Stomach (tissue), 9 donors: ENCODE results near the gene PRKX. TPM values are rescaled to one million over a fixed set of nuclear protein-coding genes. Genes with fewer than 3 reads are reported as not detected.
A peak's percentile ranks its signal among the peaks of the same experiment; 100 is the strongest.

Source experiments
- DNase-seq, 2 donors: peaks; one replicate each; pipeline versions ENCODE4 v3.0.0 to v3.0.0-alpha.2; 2013 to 2019
- H3K27ac ChIP-seq, 5 donors: fragments of 200-600 bp in 4 of 5; sonication (generic) in 4 of 5; one replicate each; pipeline ENCODE4 v1.5.1; 2013 to 2019; ENCODE audit warnings: mild to moderate bottlenecking in 1 of 5, moderate library complexity in 1 of 5
- H3K27me3 ChIP-seq, 3 donors: fragments of 200-600 bp; sonication (generic); one replicate each; pipeline ENCODE4 v1.5.1; 2017 to 2019; ENCODE audit warnings: mixed run types in 1 of 3
- H3K36me3 ChIP-seq, 4 donors: fragments of 200-600 bp; sonication (generic); 1 replicate in 3 of 4; 2 replicates in 1 of 4; pipeline ENCODE4 v1.5.1; 2016 to 2019
- H3K4me1 ChIP-seq, 4 donors: fragments of 200-600 bp; sonication (generic); one replicate each; pipeline ENCODE4 v1.5.1; 2016 to 2019
- H3K4me3 ChIP-seq, 4 donors: fragments of 200-600 bp; sonication (generic) in 3 of 4; one replicate each; pipeline ENCODE4 v1.5.1; 2016 to 2019; ENCODE audit warnings: mild to moderate bottlenecking in 1 of 4
- H3K9me3 ChIP-seq, 4 donors: fragments of 200-600 bp; sonication (generic); one replicate each; pipeline ENCODE4 v1.5.1; 2016 to 2019
- EP300 ChIP-seq: sonication (generic); formaldehyde crosslinking; IDR thresholded peaks from one replicate; pipeline ENCODE4 v1.6.1; 2017; ENCODE audit warnings: antibody characterized with exemption
- POLR2A ChIP-seq, 4 donors: fragments of 450-650 bp; IDR thresholded peaks; one replicate each; pipeline ENCODE4 v1.6.1; 2016; ENCODE audit warnings: antibody characterized with exemption in 4 of 4, control low read depth in 2 of 4, mild to moderate bottlenecking in 1 of 4, moderate library complexity in 1 of 4
- POLR2AphosphoS5 ChIP-seq, 3 donors: sonication (generic); formaldehyde crosslinking; IDR thresholded peaks; one replicate each; pipeline ENCODE4 v1.6.1; 2016; ENCODE audit warnings: antibody characterized with exemption in 3 of 3
- WGBS, 5 donors: extraction: QIAGEN DNeasy Blood & Tissue Kit in 3 of 5; methylation state at CpG; one replicate each; pipeline versions ENCODE4 v1.1.5 to v1.1.7; 2013 to 2018; 5-methylcytosine and 5-hydroxymethylcytosine counted together
- intact Hi-C: fragments of 100-400 bp; cut with DNase I; formaldehyde crosslinking; loops from one replicate; pipeline ENCODE4 v1.15.1; 2023; ENCODE audit warnings: low total_unique reads
- polyA plus RNA-seq, 3 donors: library from polyadenylated mRNA; stranded (reverse); fragments of 200-250 nt; gene quantifications; one replicate each; pipeline ENCODE4 v1.2.3, GENCODE V29; 2013
- total RNA-seq, 5 donors: library from RNA; depleted of rRNA; stranded (reverse); fragments of >200 nt; gene quantifications; one replicate each; pipeline versions ENCODE4 v1.1.0 to v1.2.3, GENCODE V29; 2014 to 2016
- TF ChIP-seq, protein P1 (sequence below), 7 experiments: fragments of 450-650 bp in 4 of 7; fragments of 200-600 bp in 3 of 7; sonication (generic) in 3 of 7; IDR thresholded peaks; one replicate each; pipeline ENCODE4 v1.5.1; 2016 to 2019; ENCODE audit warnings: antibody characterized with exemption in 7 of 7, control low read depth in 2 of 7, mild to moderate bottlenecking in 1 of 7
- donor health status: healthy with polysubstance abuse.
- donor health status: Bipolar disorder and iron deficiency.
- donor health status: healthy.

The PRKX gene
- total and polyA plus RNA-seq, 8 donors, result 2.4 to 56.5 (median 8.7) TPM

DNA sequence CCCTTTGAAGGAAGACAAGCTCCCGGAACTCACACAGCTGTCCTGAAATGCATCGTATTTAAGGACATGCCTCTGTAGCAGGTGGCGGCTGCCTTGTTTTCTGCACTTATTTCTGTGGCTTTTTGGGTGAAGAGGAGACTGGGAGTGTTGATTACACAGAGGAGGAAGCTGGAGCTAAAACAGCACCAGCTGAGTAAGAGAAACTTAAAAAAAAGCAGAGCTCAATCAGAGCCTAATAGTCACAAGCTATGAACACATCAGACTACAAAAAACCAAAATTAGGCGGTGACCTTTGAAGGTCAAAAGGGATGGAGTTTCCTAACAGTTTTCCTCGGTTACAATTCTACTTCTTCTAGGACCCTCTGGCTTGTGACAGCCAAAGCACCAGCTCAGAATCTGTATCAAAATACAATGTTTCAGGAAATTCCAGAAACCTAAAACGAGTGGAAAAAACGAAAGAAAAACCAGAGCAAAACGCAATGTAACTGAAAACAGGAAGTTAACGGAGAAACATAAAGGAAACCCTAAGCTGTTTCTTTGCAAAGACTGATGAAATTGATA, 13.5 kb downstream of the PRKX start:
- Histone ChIP-seq H3K4me3 (peak overlapping the region in 3 of 4 donors; percentile 17 to 25 (median 19)), H3K4me1 (peaks cover 0 to 9% (median 2%) of the 10 kb centered on the region in 4 donors), H3K36me3 (no peaks in the 10 kb centered on the region), H3K27ac (peak overlapping the region; percentile 8 to 81 (median 63)), H3K27me3 (no peaks in the 10 kb centered on the region), H3K9me3 (no peaks in the 10 kb centered on the region)
- WGBS, 5 donors, result 46 to 56% (median 50%) methylated on average over 9 of the region's 9 CpGs
- intact Hi-C loops, result no loop called here
- DNase-seq, result peak in 1 of 2 donors; percentile 22
- TF ChIP-seq EP300 (no peak), POLR2A (IDR thresholded peaks at IDR 0.05) (no peak), POLR2AphosphoS5 (IDR thresholded peaks at IDR 0.05) (no peak)
- TF ChIP-seq, protein P1, sequence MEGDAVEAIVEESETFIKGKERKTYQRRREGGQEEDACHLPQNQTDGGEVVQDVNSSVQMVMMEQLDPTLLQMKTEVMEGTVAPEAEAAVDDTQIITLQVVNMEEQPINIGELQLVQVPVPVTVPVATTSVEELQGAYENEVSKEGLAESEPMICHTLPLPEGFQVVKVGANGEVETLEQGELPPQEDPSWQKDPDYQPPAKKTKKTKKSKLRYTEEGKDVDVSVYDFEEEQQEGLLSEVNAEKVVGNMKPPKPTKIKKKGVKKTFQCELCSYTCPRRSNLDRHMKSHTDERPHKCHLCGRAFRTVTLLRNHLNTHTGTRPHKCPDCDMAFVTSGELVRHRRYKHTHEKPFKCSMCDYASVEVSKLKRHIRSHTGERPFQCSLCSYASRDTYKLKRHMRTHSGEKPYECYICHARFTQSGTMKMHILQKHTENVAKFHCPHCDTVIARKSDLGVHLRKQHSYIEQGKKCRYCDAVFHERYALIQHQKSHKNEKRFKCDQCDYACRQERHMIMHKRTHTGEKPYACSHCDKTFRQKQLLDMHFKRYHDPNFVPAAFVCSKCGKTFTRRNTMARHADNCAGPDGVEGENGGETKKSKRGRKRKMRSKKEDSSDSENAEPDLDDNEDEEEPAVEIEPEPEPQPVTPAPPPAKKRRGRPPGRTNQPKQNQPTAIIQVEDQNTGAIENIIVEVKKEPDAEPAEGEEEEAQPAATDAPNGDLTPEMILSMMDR (IDR thresholded peaks at IDR 0.05), result no peak

DNA sequence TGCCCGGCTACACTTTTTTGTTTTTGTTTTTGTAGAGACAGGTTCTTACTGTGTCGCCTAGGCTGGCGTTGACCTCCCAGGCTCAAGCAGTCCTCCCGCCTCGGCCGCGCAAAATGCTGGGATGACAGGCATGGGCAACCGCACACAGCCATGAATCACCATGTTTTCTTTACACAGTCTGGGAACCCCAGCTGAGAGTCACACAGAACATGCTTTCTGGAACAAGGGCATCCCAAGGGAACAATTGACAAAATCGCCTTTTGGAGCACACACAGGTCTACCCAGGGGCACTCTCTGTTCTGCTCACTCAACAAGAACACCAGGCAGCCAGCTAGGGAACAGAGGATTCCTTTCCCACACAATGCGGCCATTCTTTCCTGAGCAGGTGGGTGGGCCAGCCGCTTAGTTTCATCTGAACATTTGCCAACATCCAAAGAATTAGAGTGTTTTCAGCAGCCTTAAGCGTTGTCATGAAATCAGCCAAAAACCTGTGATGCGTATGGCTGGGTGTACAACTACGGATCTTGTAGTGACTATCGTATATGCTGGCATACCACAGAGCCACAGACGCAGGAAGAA, 15.7 kb downstream of the PRKX start:
- peak in 1 of 2 donors; percentile 38 for DNase-seq
- Histone ChIP-seq H3K27me3 (no peaks in the 10 kb centered on the region), H3K9me3 (no peaks in the 10 kb centered on the region), H3K27ac (peak overlapping the region in 2 of 5 donors; percentile 32 to 46), H3K36me3 (no peaks in the 10 kb centered on the region), H3K4me1 (peaks cover 0 to 9% (median 2%) of the 10 kb centered on the region in 4 donors), H3K4me3 (no peak overlapping the region)
- TF ChIP-seq POLR2AphosphoS5 (IDR thresholded peaks at IDR 0.05) (no peak), POLR2A (IDR thresholded peaks at IDR 0.05) (no peak), EP300 (no peak)
- TF ChIP-seq, protein P1 (IDR thresholded peaks at IDR 0.05), result no peak
- 32 to 60% (median 48%) methylated on average over 8 to 16 of the region's 16 CpGs for WGBS, 5 donors
- intact Hi-C loops, result no loop called here

DNA sequence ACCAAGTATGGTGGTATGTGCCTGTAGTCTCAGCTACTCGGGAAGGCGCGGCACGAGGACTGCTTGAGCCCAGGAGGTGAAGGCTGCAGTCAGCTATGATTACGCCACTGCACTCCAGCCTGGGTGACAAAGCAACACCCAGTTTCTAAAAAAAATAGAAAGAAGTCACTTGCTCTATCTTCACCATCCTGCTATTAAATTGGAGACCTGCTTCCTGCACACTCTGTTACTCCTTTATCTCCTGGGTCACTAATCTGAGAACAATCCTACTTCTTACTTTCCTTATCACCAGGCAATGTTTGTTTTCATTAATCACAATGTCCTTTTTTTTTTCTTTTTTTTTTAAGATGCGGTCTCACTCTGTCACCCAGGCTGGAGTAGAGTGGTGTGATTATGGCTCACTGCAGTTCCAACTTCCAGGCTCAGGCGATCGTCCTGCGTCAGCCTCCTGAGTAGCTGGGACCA, 16.2 kb downstream of the PRKX start:
- Histone ChIP-seq H3K27ac (peak overlapping the region in 2 of 5 donors; percentile 32 to 46), H3K27me3 (no peaks in the 10 kb centered on the region), H3K9me3 (no peaks in the 10 kb centered on the region), H3K4me3 (no peak overlapping the region), H3K4me1 (peaks cover 0 to 9% (median 2%) of the 10 kb centered on the region in 4 donors), H3K36me3 (no peaks in the 10 kb centered on the region)
- WGBS, 5 donors, result 31 to 69% (median 54%) methylated on average over 9 of the region's 9 CpGs
- DNase-seq, result peak in 1 of 2 donors; percentile 38
- intact Hi-C loops, result no loop called here
- TF ChIP-seq POLR2AphosphoS5 (IDR thresholded peaks at IDR 0.05) (no peak), POLR2A (IDR thresholded peaks at IDR 0.05) (no peak), EP300 (no peak)
- TF ChIP-seq, protein P1 (IDR thresholded peaks at IDR 0.05), result no peak

DNA sequence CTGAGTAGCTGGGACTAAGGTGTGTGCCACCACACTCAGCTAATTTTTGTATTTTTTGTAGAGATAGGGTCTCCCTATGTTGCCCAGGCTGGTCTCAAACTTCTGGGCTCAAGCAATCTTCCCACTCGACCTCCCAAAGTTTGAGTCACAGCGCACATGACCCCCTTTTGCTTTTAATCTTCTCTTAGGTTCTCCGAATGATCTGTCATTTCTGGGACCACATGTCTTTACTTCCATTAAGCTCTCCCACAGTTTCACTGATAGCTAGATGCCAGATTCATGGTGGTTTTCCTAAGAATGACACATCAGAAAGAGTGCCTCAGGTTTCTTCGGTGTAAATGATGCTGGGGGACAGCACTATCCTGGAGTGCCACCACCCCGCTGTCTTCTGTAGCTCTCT, 17.9 kb downstream of the PRKX start:
- H3K36me3 ChIP-seq, result no peaks in the 10 kb centered on the region
- no peak overlapping the region for H3K4me3 ChIP-seq
- intact Hi-C loops, result no loop called here
- no peak overlapping the region for H3K27ac ChIP-seq
- no peak for DNase-seq
- H3K27me3 ChIP-seq, result no peaks in the 10 kb centered on the region
- 85 to 94% (median 93%) methylated on average over 5 of the region's 5 CpGs for WGBS, 5 donors
- TF ChIP-seq POLR2A (IDR thresholded peaks at IDR 0.05), result no peak
- no peak for TF ChIP-seq EP300
- TF ChIP-seq POLR2AphosphoS5 (IDR thresholded peaks at IDR 0.05), result no peak
- TF ChIP-seq, protein P1 (IDR thresholded peaks at IDR 0.05), result no peak
- H3K4me1 ChIP-seq, result peaks cover 0 to 15% (median 5%) of the 10 kb centered on the region in 4 donors
- no peaks in the 10 kb centered on the region for H3K9me3 ChIP-seq
